Effector memory CD4-positive, alpha-beta T cell (primary cell): ENCODE results near the gene MED13L.
A peak's percentile ranks its signal among the peaks of the same experiment; 100 is the strongest.

ENCODE experiments used
- DNase-seq, 3 donors: peaks; one replicate each; pipeline ENCODE4 v3.0.0-alpha.2; 2020
- H3K27ac ChIP-seq: 2 replicates; pipeline ENCODE4 v1.7.0; 2013; ENCODE audit warnings: mild to moderate bottlenecking, low read length, moderate library complexity; ENCODE audit not compliant: insufficient read depth, poor library complexity, severe bottlenecking
- H3K27me3 ChIP-seq: replicated peaks from 2 replicates; pipeline ENCODE4 v1.7.0; 2013; ENCODE audit warnings: mild to moderate bottlenecking, low read length; ENCODE audit not compliant: insufficient read depth, control insufficient read depth, poor library complexity, severe bottlenecking
- H3K36me3 ChIP-seq: 2 replicates; pipeline ENCODE4 v1.7.0; 2013; ENCODE audit warnings: mild to moderate bottlenecking, low read length, moderate library complexity; ENCODE audit not compliant: control insufficient read depth, insufficient read depth
- H3K4me1 ChIP-seq: 2 replicates; pipeline ENCODE4 v1.7.0; 2013; ENCODE audit warnings: low read length, mild to moderate bottlenecking; ENCODE audit not compliant: control insufficient read depth, insufficient read depth, poor library complexity, severe bottlenecking
- H3K4me3 ChIP-seq: 2 replicates; pipeline ENCODE4 v1.7.0; 2013; ENCODE audit warnings: low read length, low read depth, mild to moderate bottlenecking; ENCODE audit not compliant: insufficient read depth, poor library complexity, severe bottlenecking
- H3K9me3 ChIP-seq: 2 replicates; pipeline ENCODE4 v1.7.0; 2013; ENCODE audit warnings: mild to moderate bottlenecking, low read length, moderate library complexity; ENCODE audit not compliant: control insufficient read depth
- total RNA-seq, 3 donors: gene quantifications; one replicate each; lab custom pipeline; 2026; lab: John Stamatoyannopoulos, UW

MED13L gene
- total RNA-seq, result 196 to 263 (median 243) reads per million in 3 donors

- H3K4me3 ChIP-seq, result peak within 1 kb of the TSS; percentile 93
- H3K27me3 ChIP-seq, result no peaks in the 10 kb centered on the region
- peak within 1 kb of the TSS; percentile 63 for H3K27ac ChIP-seq
- DNase-seq, result peak; percentile 81 to 86 (median 83)
- H3K36me3 ChIP-seq, result no peaks in the 10 kb centered on the region
- peaks cover 16% of the 10 kb centered on the region for H3K4me1 ChIP-seq
- no peaks in the 10 kb centered on the region for H3K9me3 ChIP-seq
Measured at GRCh38 chr12:116277467-116278278, at the start of gene MED13L. MED13L (minus strand) TSS chr12:116277693; CDS start chr12:116277131, 562 bp downstream.

- no peaks in the 10 kb centered on the region for H3K27me3 ChIP-seq
- no peaks in the 10 kb centered on the region for H3K36me3 ChIP-seq
- peaks cover 7% of the 10 kb centered on the region for H3K4me1 ChIP-seq
- no peak for DNase-seq
- no peak overlapping the region for H3K4me3 ChIP-seq
- no peak overlapping the region for H3K27ac ChIP-seq
- H3K9me3 ChIP-seq, result peaks cover 3% of the 10 kb centered on the region
Measured at GRCh38 chr12:116325336-116325664, 47.8 kb upstream of the MED13L start.

GRCh38 chr12:116324654-116325335 lies 47.3 kb upstream of the MED13L start:
- Histone ChIP-seq H3K4me3 (no peak overlapping the region), H3K9me3 (peaks cover 3% of the 10 kb centered on the region), H3K27me3 (no peaks in the 10 kb centered on the region), H3K4me1 (peaks cover 7% of the 10 kb centered on the region), H3K36me3 (no peaks in the 10 kb centered on the region), H3K27ac (no peak overlapping the region)
- DNase-seq, result no peak

- Histone ChIP-seq H3K4me3 (no peak overlapping the region), H3K36me3 (no peaks in the 10 kb centered on the region), H3K27ac (no peak overlapping the region), H3K4me1 (peaks cover 7% of the 10 kb centered on the region), H3K27me3 (no peaks in the 10 kb centered on the region), H3K9me3 (peaks cover 3% of the 10 kb centered on the region)
- no peak for DNase-seq
Measured at GRCh38 chr12:116323406-116324386, 46.2 kb upstream of the MED13L start.

- H3K27me3 ChIP-seq, result no peaks in the 10 kb centered on the region
- no peak for DNase-seq
- no peak overlapping the region for H3K27ac ChIP-seq
- peaks cover 7% of the 10 kb centered on the region for H3K4me1 ChIP-seq
- H3K4me3 ChIP-seq, result no peak overlapping the region
- no peaks in the 10 kb centered on the region for H3K36me3 ChIP-seq
- H3K9me3 ChIP-seq, result no peaks in the 10 kb centered on the region
Measured at GRCh38 chr12:116321913-116322312, 44.4 kb upstream of the MED13L start.

- Histone ChIP-seq H3K27ac (no peak overlapping the region), H3K9me3 (no peaks in the 10 kb centered on the region), H3K4me3 (no peak overlapping the region), H3K36me3 (no peaks in the 10 kb centered on the region), H3K4me1 (peaks cover 5% of the 10 kb centered on the region), H3K27me3 (no peaks in the 10 kb centered on the region)
- no peak for DNase-seq
Measured at GRCh38 chr12:116320791-116321217, 43.3 kb upstream of the MED13L start.

GRCh38 chr12:116319898-116320621 lies 42.6 kb upstream of the MED13L start:
- H3K36me3 ChIP-seq, result no peaks in the 10 kb centered on the region
- H3K27ac ChIP-seq, result no peak overlapping the region
- no peaks in the 10 kb centered on the region for H3K27me3 ChIP-seq
- H3K4me1 ChIP-seq, result no peaks in the 10 kb centered on the region
- H3K9me3 ChIP-seq, result no peaks in the 10 kb centered on the region
- no peak for DNase-seq
- H3K4me3 ChIP-seq, result no peak overlapping the region

GRCh38 chr12:116319233-116319897 lies 41.9 kb upstream of the MED13L start:
- no peak for DNase-seq
- Histone ChIP-seq H3K27ac (no peak overlapping the region), H3K4me1 (no peaks in the 10 kb centered on the region), H3K27me3 (no peaks in the 10 kb centered on the region), H3K9me3 (no peaks in the 10 kb centered on the region), H3K36me3 (no peaks in the 10 kb centered on the region), H3K4me3 (no peak overlapping the region)
